H1 (cell line): Measurements from ENCODE around the gene MAML3. TPM values are rescaled to one million over a fixed set of nuclear protein-coding genes. Genes with fewer than 3 reads are reported as not detected.

Source experiments
- CTCF ChIA-PET: fragments of 300-600 bp; sonication (Branson Sonifier 250); formaldehyde crosslinking; loops from one replicate; lab custom pipeline; 2021; ENCODE audit not compliant: partially characterized antibody; lab: Charles Lee
- POLR2A ChIA-PET: fragments of 300-600 bp; sonication (Branson Sonifier 250); formaldehyde crosslinking; loops from one replicate; lab custom pipeline; 2021; ENCODE audit warnings: inconsistent platforms; ENCODE audit not compliant: partially characterized antibody; lab: Charles Lee
- DNase-seq, 2 experiments: peaks; one replicate each; pipeline versions ENCODE4 v3.0.0 to v3.0.0-alpha.2; 2010 to 2022; ENCODE audit warnings: low spot score in 2 of 2, low read depth in 1 of 2, mixed read lengths in 1 of 2
- FAIRE-seq: peaks from 2 replicates; lab custom pipeline; 2011; peaks lifted over from hg19 to GRCh38; lab: Jason Lieb, UNC
- H2AFZ ChIP-seq: 2 replicates; pipeline ENCODE4 v1.8.1; 2012; ENCODE audit warnings: low read length, inconsistent platforms
- H2AK5ac ChIP-seq: 2 replicates; pipeline ENCODE4 v1.6.1; 2013; ENCODE audit warnings: low read depth, low read length
- H2BK120ac ChIP-seq: replicated peaks from 2 replicates; pipeline ENCODE3; 2013; ENCODE audit warnings: low read depth, low read length, inconsistent platforms
- H2BK12ac ChIP-seq: 2 replicates; pipeline ENCODE4 v1.6.1; 2013; ENCODE audit warnings: low read depth, low read length
- H2BK15ac ChIP-seq: 2 replicates; pipeline ENCODE4 v1.6.1; 2013; ENCODE audit warnings: low read length
- H2BK20ac ChIP-seq: 2 replicates; pipeline ENCODE4 v1.6.1; 2013; ENCODE audit warnings: low read length
- H2BK5ac ChIP-seq: 2 replicates; pipeline ENCODE4 v1.6.1; 2013; ENCODE audit warnings: low read depth, low read length
- H3K14ac ChIP-seq: 2 replicates; pipeline ENCODE4 v1.6.1; 2013; ENCODE audit warnings: inconsistent platforms; ENCODE audit not compliant: insufficient read length
- H3K18ac ChIP-seq: 2 replicates; pipeline ENCODE4 v1.6.1; 2013; ENCODE audit warnings: low read length; ENCODE audit errors: extremely low read depth
- H3K23ac ChIP-seq: 2 replicates; pipeline ENCODE4 v1.6.1; 2013; ENCODE audit warnings: inconsistent platforms; ENCODE audit not compliant: insufficient read length
- H3K23me2 ChIP-seq: 2 replicates; pipeline ENCODE4 v1.6.1; 2013; ENCODE audit warnings: low read depth, low read length
- H3K27ac ChIP-seq: 2 replicates; pipeline ENCODE4 v1.6.1; 2011; ENCODE audit warnings: low read depth, low read length, inconsistent platforms
- H3K27me3 ChIP-seq, 4 experiments: replicated peaks in 1 of 4; 1 replicate in 1 of 4; 2 replicates in 3 of 4; pipeline versions ENCODE4 v1.6.1 to v1.8.1; 2011 to 2013; ENCODE audit warnings: low read length in 3 of 4, mild to moderate bottlenecking in 3 of 4, inconsistent platforms in 2 of 4, mixed read lengths in 2 of 4, moderate library complexity in 1 of 4; ENCODE audit not compliant: control insufficient read depth in 3 of 4, insufficient read depth in 3 of 4; ENCODE audit errors: extremely low read depth in 1 of 4
- H3K36me3 ChIP-seq, 4 experiments: 2 replicates each; pipeline versions ENCODE4 v1.6.1 to v1.8.1; 2011 to 2013; ENCODE audit warnings: mild to moderate bottlenecking in 4 of 4, low read length in 3 of 4, moderate library complexity in 2 of 4, control low read depth in 1 of 4, inconsistent platforms in 1 of 4; ENCODE audit not compliant: insufficient read depth in 4 of 4, control insufficient read depth in 2 of 4
- H3K4ac ChIP-seq: replicated peaks from 2 replicates; pipeline ENCODE3; 2013; ENCODE audit warnings: low read length, low read depth, mixed read lengths, inconsistent platforms; ENCODE audit not compliant: insufficient read length
- H3K4me1 ChIP-seq, 4 experiments: replicated peaks in 1 of 4; 1 replicate in 1 of 4; 2 replicates in 3 of 4; pipeline versions ENCODE4 v1.6.1 to v1.8.1; 2011 to 2013; ENCODE audit warnings: low read length in 3 of 4, inconsistent platforms in 2 of 4, mixed read lengths in 1 of 4; ENCODE audit not compliant: insufficient read depth in 4 of 4, control insufficient read depth in 3 of 4
- H3K4me2 ChIP-seq, 2 experiments: 2 replicates each; pipeline versions ENCODE4 v1.6.1 to v1.8.1; 2011 to 2013; ENCODE audit warnings: low read depth in 2 of 2, low read length in 2 of 2, control low read depth in 1 of 2, inconsistent platforms in 1 of 2, mild to moderate bottlenecking in 1 of 2; ENCODE audit not compliant: insufficient read depth in 1 of 2
- H3K4me3 ChIP-seq, 4 experiments: fragments of 200-600, 300-600 bp in 1 of 4; sonication (generic), shearing (Covaris generic), sonication (Bioruptor Twin) in 1 of 4; 2 replicates each; pipeline versions ENCODE4 v1.5.1 to v1.8.1; 2011 to 2016; ENCODE audit warnings: low read length in 4 of 4, low read depth in 3 of 4, control low read depth in 2 of 4, inconsistent platforms in 2 of 4, mild to moderate bottlenecking in 2 of 4, mixed read lengths in 1 of 4, moderate library complexity in 1 of 4; ENCODE audit not compliant: insufficient read depth in 2 of 4; ENCODE audit errors: extremely low read depth in 1 of 4
- H3K56ac ChIP-seq: replicated peaks from 2 replicates; pipeline ENCODE3; 2013; ENCODE audit warnings: low read depth, mild to moderate bottlenecking, mixed read lengths, low read length, inconsistent platforms; ENCODE audit not compliant: insufficient read length
- H3K79me1 ChIP-seq: 2 replicates; pipeline ENCODE4 v1.6.1; 2013; ENCODE audit warnings: low read depth, low read length, control low read depth
- H3K79me2 ChIP-seq, 2 experiments: 2 replicates each; pipeline versions ENCODE4 v1.6.1 to v1.8.1; 2012 to 2013; ENCODE audit warnings: low read length in 2 of 2, mild to moderate bottlenecking in 2 of 2, inconsistent platforms in 1 of 2; ENCODE audit not compliant: insufficient read depth in 2 of 2, control insufficient read depth in 1 of 2
- H3K9ac ChIP-seq, 4 experiments: replicated peaks in 1 of 4; 1 replicate in 1 of 4; 2 replicates in 3 of 4; pipeline versions ENCODE4 v1.6.1 to v1.8.1; 2011 to 2013; ENCODE audit warnings: low read depth in 3 of 4, low read length in 3 of 4, control low read depth in 2 of 4, mild to moderate bottlenecking in 2 of 4, moderate library complexity in 2 of 4, inconsistent platforms in 1 of 4; ENCODE audit errors: extremely low read depth in 1 of 4
- H3K9me3 ChIP-seq, 2 experiments: 2 replicates each; pipeline versions ENCODE4 v1.6.1 to v1.8.1; 2012 to 2013; ENCODE audit warnings: mild to moderate bottlenecking in 2 of 2, moderate library complexity in 2 of 2, control low read depth in 1 of 2, inconsistent platforms in 1 of 2, low read depth in 1 of 2, low read length in 1 of 2, mixed read lengths in 1 of 2; ENCODE audit not compliant: insufficient read depth in 2 of 2
- H4K20me1 ChIP-seq, 2 experiments: replicated peaks in 1 of 2; 2 replicates each; pipeline versions ENCODE3 to v1.8.1; 2011 to 2013; ENCODE audit warnings: inconsistent platforms in 2 of 2, low read length in 2 of 2, mild to moderate bottlenecking in 1 of 2; ENCODE audit not compliant: insufficient read depth in 2 of 2, control insufficient read depth in 1 of 2
- H4K5ac ChIP-seq: 2 replicates; pipeline ENCODE4 v1.6.1; 2013; ENCODE audit warnings: low read length, low read depth, mixed read lengths, inconsistent platforms; ENCODE audit not compliant: insufficient read length
- H4K8ac ChIP-seq: 2 replicates; pipeline ENCODE4 v1.8.0; 2013; ENCODE audit warnings: mild to moderate bottlenecking, moderate library complexity, low read length, inconsistent platforms; ENCODE audit not compliant: insufficient read depth; ENCODE audit errors: extremely low read depth
- H4K91ac ChIP-seq: replicated peaks from 2 replicates; pipeline ENCODE3; 2013; ENCODE audit warnings: low read length, mixed read lengths, inconsistent platforms; ENCODE audit not compliant: insufficient read length
- CTBP2 ChIP-seq: IDR thresholded peaks from 2 replicates; pipeline ENCODE4 v1.7.0; 2011; ENCODE audit warnings: borderline replicate concordance, mild to moderate bottlenecking, moderate library complexity, mixed read lengths, low read length; ENCODE audit not compliant: insufficient read depth, insufficient read length
- GABPA ChIP-seq: IDR thresholded peaks from 2 replicates; pipeline ENCODE4 v1.6.1; 2011; ENCODE audit warnings: mild to moderate bottlenecking, low read length, moderate library complexity, borderline replicate concordance; ENCODE audit not compliant: insufficient read depth
- GTF2F1 ChIP-seq: IDR thresholded peaks from 2 replicates; pipeline ENCODE4 v1.6.1; 2012; ENCODE audit warnings: low read depth, low read length, improper control_type of control experiment, borderline replicate concordance
- KDM4A ChIP-seq: IDR thresholded peaks from one replicate; pipeline ENCODE4 v1.7.1; 2012; ENCODE audit warnings: low read depth, mild to moderate bottlenecking, moderate library complexity, low read length, inconsistent platforms; ENCODE audit not compliant: severe bottlenecking
- TCF12 ChIP-seq: IDR thresholded peaks from 2 replicates; pipeline ENCODE4 v1.6.1; 2011; ENCODE audit warnings: low read depth, mild to moderate bottlenecking, low read length
- WGBS, 2 experiments: shearing (Covaris generic) in 1 of 2; methylation state at CpG; one replicate each; pipeline versions ENCODE4 v1.1.6 to v1.1.7; 2013 to 2015; ENCODE audit warnings: low lambda C conversion rate in 2 of 2, mixed read lengths in 2 of 2, inconsistent platforms in 1 of 2, low coverage in 1 of 2, missing lambda C conversion rate in 1 of 2; ENCODE audit not compliant: insufficient replicate concordance in 2 of 2, insufficient coverage in 1 of 2, insufficient read length in 1 of 2; ENCODE audit errors: extremely low coverage in 1 of 2, missing lambda C conversion rate in 1 of 2; 5-methylcytosine and 5-hydroxymethylcytosine counted together
- polyA plus RNA-seq, 7 experiments: library from polyadenylated mRNA; depleted of rRNA in 3 of 7; stranded (reverse) in 5 of 7; unstranded in 2 of 7; fragments of >200 nt in 5 of 7; fragments of 200-250 nt in 2 of 7; gene quantifications; 1 replicate in 5 of 7; 2 replicates in 1 of 7; 4 replicates in 1 of 7; pipeline versions ENCODE4 v1.2.1 to v1.2.3, GENCODE V29; 2011 to 2013; ENCODE audit warnings: missing spikeins in 2 of 7, mixed read lengths in 2 of 7
- total RNA-seq: library from RNA; stranded (reverse); fragmentation: NEBNext Ultra II Directional; extraction: Animal tissue kit (Norgen Biotek cat#: 25700); gene quantifications from 2 replicates; pipeline ENCODE4 v1.2.1, GENCODE V29; 2021
- TF ChIP-seq, protein P1 (sequence below), 3 experiments: IDR thresholded peaks; 1 replicate in 2 of 3; 2 replicates in 1 of 3; pipeline versions ENCODE4 v1.5.1 to v1.6.1; 2011; ENCODE audit warnings: low read length in 3 of 3, mild to moderate bottlenecking in 3 of 3, inconsistent platforms in 2 of 3, low read depth in 1 of 3, moderate library complexity in 1 of 3; ENCODE audit not compliant: insufficient read depth in 1 of 3; ENCODE audit errors: control extremely low read depth in 1 of 3

The MAML3 gene
- total and polyA plus RNA-seq, 2 of the 8 experiments (the other 6 are each of a cell fraction or from before 2014, with no cell fraction given): 2.1 to 5.7 TPM

DNA sequence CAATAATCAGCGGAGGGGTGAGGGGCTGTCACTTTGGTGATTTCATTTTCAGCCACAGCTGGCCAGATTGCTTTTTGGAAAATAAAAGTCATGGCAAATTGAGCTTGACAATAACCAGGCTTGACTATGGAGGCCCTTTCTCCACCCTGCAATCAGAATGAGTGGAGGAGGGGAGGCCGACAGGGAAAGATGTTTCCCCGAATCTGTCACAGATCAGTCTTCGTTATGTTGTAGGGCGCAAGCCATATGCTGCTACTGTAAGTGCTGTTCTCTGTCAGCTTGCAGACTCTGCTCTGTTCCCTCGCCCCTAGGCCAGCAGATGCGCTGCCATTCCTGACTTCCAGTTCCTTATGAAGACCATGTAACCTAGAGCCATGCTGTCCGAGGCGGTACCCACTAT, 374.3 kb downstream of the MAML3 start:
- no peak overlapping the region for H3K27ac ChIP-seq
- no peak overlapping the region for H4K8ac ChIP-seq
- no peak for FAIRE-seq
- no peaks in the 10 kb centered on the region for H3K79me2 ChIP-seq
- H3K27me3 ChIP-seq: no peaks in the 10 kb centered on the region
- no peak overlapping the region for H2BK15ac ChIP-seq
- H3K36me3 ChIP-seq: no peaks in the 10 kb centered on the region
- no peak for DNase-seq
- H2AFZ ChIP-seq: no peak overlapping the region
- no peak overlapping the region for H3K4ac ChIP-seq
- no peak overlapping the region for H3K23ac ChIP-seq
- ChIA-PET CTCF (interaction anchor here (0.6 to 1.6 kb wide), 2 partner anchors 28 to 71 kb away, joined by 3 read pairs; no protein-coding TSS in a partner anchor), POLR2A (no interaction called here)
- H4K20me1 ChIP-seq: no peaks in the 10 kb centered on the region
- WGBS, 2 experiments: 87% methylated on average over 9 of the region's 9 CpGs; no CpG with 5 or more reads in 1 of the 2 experiments
- no peak overlapping the region for H3K14ac ChIP-seq
- no peak overlapping the region for H3K18ac ChIP-seq
- no peak overlapping the region for H2BK120ac ChIP-seq
- H3K23me2 ChIP-seq: no peaks in the 10 kb centered on the region
- H3K4me1 ChIP-seq: peaks cover 5 to 16% (median 9%) of the 10 kb centered on the region in 4 experiments; a peak in 5 of 7 replicates
- no peak overlapping the region for H3K56ac ChIP-seq
- H3K9ac ChIP-seq: no peak overlapping the region
- no peak overlapping the region for H3K4me2 ChIP-seq
- H4K5ac ChIP-seq: no peak overlapping the region
- no peak overlapping the region for H2BK5ac ChIP-seq
- H2BK20ac ChIP-seq: no peak overlapping the region
- no peak overlapping the region for H2BK12ac ChIP-seq
- no peaks in the 10 kb centered on the region for H3K79me1 ChIP-seq
- no peak overlapping the region for H2AK5ac ChIP-seq
- no peaks in the 10 kb centered on the region for H3K9me3 ChIP-seq
- no peak overlapping the region for H4K91ac ChIP-seq
- no peak overlapping the region for H3K4me3 ChIP-seq
- TF ChIP-seq CTBP2 (no peak), GABPA (no peak), GTF2F1 (no peak), KDM4A (no peak), TCF12 (no peak)
- TF ChIP-seq, protein P1, sequence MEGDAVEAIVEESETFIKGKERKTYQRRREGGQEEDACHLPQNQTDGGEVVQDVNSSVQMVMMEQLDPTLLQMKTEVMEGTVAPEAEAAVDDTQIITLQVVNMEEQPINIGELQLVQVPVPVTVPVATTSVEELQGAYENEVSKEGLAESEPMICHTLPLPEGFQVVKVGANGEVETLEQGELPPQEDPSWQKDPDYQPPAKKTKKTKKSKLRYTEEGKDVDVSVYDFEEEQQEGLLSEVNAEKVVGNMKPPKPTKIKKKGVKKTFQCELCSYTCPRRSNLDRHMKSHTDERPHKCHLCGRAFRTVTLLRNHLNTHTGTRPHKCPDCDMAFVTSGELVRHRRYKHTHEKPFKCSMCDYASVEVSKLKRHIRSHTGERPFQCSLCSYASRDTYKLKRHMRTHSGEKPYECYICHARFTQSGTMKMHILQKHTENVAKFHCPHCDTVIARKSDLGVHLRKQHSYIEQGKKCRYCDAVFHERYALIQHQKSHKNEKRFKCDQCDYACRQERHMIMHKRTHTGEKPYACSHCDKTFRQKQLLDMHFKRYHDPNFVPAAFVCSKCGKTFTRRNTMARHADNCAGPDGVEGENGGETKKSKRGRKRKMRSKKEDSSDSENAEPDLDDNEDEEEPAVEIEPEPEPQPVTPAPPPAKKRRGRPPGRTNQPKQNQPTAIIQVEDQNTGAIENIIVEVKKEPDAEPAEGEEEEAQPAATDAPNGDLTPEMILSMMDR (IDR thresholded peaks at IDR 0.05; ENCODE audit: control extremely low read depth in 1 of 3, insufficient read depth in 1 of 3, low read depth in 1 of 3, low read length in 3 of 3): no peak
